Peyer's patch (tissue), 4 donors: ENCODE data around the gene PSG4.
"Not testable (repeated sequence)": the region's sequence is repeated elsewhere in the genome, so short reads cannot be mapped to it uniquely, and the experiment has no call there.

Source experiments
- POLR2A ChIP-seq, 2 donors: fragments of 450-650 bp; IDR thresholded peaks; one replicate each; pipeline ENCODE4 v1.5.1; 2017; ENCODE audit warnings: antibody characterized with exemption in 2 of 2, mild to moderate bottlenecking in 2 of 2, moderate library complexity in 2 of 2
- TF ChIP-seq, protein P1 (sequence below), 6 experiments: fragments of 450-650 bp in 4 of 6; fragments of 200-600 bp in 2 of 6; sonication (generic) in 1 of 6; IDR thresholded peaks; one replicate each; pipeline ENCODE4 v1.5.1; 2017 to 2019; ENCODE audit warnings: antibody characterized with exemption in 6 of 6, mild to moderate bottlenecking in 3 of 6, moderate library complexity in 1 of 6

DNA sequence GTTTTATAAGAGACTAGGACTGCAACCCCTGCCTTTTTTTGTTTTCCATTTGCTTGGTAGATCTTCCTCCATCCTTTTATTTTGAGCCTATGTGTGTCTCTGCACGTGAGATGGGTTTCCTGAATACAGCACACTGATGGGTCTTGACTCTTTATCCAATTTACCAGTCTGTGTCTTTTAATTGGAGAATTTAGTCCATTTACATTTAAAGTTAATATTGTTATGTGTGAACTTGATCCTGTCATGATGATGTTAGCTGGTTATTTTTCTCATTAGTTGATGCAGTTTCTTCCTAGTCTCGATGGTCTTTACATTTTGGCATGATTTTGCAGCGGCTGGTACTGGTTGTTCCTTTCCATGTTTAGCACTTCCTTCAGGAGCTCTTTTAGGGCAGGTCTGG, 40.4 kb upstream of the PSG4 start:
- TF ChIP-seq POLR2A (IDR thresholded peaks at IDR 0.05) = not testable (repeated sequence)
- TF ChIP-seq, protein P1, sequence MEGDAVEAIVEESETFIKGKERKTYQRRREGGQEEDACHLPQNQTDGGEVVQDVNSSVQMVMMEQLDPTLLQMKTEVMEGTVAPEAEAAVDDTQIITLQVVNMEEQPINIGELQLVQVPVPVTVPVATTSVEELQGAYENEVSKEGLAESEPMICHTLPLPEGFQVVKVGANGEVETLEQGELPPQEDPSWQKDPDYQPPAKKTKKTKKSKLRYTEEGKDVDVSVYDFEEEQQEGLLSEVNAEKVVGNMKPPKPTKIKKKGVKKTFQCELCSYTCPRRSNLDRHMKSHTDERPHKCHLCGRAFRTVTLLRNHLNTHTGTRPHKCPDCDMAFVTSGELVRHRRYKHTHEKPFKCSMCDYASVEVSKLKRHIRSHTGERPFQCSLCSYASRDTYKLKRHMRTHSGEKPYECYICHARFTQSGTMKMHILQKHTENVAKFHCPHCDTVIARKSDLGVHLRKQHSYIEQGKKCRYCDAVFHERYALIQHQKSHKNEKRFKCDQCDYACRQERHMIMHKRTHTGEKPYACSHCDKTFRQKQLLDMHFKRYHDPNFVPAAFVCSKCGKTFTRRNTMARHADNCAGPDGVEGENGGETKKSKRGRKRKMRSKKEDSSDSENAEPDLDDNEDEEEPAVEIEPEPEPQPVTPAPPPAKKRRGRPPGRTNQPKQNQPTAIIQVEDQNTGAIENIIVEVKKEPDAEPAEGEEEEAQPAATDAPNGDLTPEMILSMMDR (IDR thresholded peaks at IDR 0.05) = not testable (repeated sequence)
